Sigmoid colon (tissue), 4 donors: ENCODE data around the gene FAM181B.
"Not testable (repeated sequence)": the region's sequence is repeated elsewhere in the genome, so short reads cannot be mapped to it uniquely, and the experiment has no call there.

ENCODE experiments used
- POLR2A ChIP-seq, 2 donors: fragments of 450-650 bp; IDR thresholded peaks; one replicate each; pipeline ENCODE4 v1.6.1; 2016; ENCODE audit warnings: antibody characterized with exemption in 2 of 2, mild to moderate bottlenecking in 2 of 2, moderate library complexity in 2 of 2
- POLR2AphosphoS5 ChIP-seq, 4 donors: sonication (generic); formaldehyde crosslinking; IDR thresholded peaks; one replicate each; pipeline ENCODE4 v1.6.1; 2017; ENCODE audit warnings: antibody characterized with exemption in 4 of 4

DNA sequence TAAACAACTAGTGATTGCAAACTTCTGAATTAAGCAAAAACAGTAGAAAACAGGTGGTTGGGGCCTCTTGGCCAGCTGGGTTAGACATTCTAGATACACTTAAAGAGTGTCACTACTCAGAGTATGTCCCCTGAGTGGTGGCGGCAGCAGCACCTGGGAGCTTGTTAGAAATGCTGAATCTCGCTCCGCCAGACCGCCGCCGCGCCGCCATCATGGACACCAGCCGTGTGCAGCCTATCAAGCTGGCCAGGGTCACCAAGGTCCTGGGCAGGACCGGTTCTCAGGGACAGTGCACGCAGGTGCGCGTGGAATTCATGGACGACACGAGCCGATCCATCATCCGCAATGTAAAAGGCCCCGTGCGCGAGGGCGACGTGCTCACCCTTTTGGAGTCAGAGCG, 44.3 kb downstream of the FAM181B start:
- not testable (repeated sequence) for TF ChIP-seq POLR2AphosphoS5, POLR2A (IDR thresholded peaks at IDR 0.05)
